Mucosa of gallbladder (tissue), 1 donor: ENCODE data around the gene PODNL1. TPM values are rescaled to one million over a fixed set of nuclear protein-coding genes. Genes with fewer than 3 reads are reported as not detected.
"Not testable (repeated sequence)": the region's sequence is repeated elsewhere in the genome, so short reads cannot be mapped to it uniquely, and the experiment has no call there.

Experiments
- DNase-seq: peaks from one replicate; pipeline ENCODE4 v3.0.0-alpha.2; 2020; ENCODE audit warnings: low spot score
- total RNA-seq: library from RNA; stranded (reverse); gene quantifications from one replicate; pipeline ENCODE4 v1.2.1, GENCODE V29; 2021
- donor health status: DM: no; HTN: no; CAD: no.

Gene PODNL1
- total RNA-seq, 1 donor from 2014 or later = 3.2 TPM

GRCh38 chr19:13972368-13973155, 34.3 kb upstream of the PODNL1 start:
- DNase-seq = no peak

- DNase-seq = not testable (repeated sequence)
Observed at GRCh38 chr19:13971868-13972267, 33.7 kb upstream of the PODNL1 start.

GRCh38 chr19:13969897-13970296, 31.7 kb upstream of the PODNL1 start:
- no peak for DNase-seq

DNA sequence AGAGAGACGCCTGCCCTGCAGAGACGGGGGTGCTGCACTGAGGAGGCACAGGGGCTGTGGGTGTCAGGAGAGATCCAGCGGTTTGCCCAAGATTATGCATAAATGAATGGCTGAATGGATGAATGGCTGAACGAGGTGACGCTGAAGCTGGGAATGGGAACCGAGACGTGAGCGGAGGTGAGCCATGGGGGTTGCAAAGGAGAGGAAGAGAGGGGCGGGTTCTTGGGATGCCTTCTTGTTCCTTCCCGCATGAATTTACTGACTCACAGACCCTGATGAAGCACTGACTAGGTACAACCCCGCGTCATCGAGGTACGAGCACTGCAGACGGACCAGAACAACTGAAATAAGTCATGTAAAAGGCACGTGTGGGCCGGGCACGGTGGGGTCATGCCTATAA, 30.8 kb upstream of the PODNL1 start:
- no peak for DNase-seq

DNA sequence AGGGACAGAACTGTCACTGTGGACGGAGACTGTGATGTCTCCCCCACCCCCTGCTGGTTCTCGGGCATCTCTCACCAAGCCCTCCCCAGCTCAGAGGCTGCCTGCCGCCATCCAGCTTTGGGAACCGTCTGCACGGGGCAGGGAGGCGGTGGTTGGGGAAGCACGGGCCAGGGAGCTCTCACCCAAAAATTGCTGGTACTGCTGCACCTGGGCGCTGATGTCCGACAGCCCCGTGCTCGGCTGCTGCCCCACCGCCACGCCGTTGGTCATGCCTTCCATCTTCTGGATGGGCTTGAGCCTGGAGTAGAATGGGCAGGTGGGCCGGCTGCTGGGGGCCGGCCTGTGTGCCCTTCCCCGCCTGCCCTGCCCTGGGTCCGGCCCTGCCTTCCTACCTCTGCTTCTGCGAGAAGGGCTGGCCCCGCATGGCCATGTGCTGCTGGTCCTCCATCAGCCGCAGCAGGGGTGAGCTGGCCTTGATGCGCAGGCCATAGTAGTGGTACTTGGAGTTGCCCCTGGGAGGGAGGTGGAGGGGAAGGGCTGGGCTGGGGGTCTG, 30.2 kb upstream of the PODNL1 start:
- no peak for DNase-seq

DNA sequence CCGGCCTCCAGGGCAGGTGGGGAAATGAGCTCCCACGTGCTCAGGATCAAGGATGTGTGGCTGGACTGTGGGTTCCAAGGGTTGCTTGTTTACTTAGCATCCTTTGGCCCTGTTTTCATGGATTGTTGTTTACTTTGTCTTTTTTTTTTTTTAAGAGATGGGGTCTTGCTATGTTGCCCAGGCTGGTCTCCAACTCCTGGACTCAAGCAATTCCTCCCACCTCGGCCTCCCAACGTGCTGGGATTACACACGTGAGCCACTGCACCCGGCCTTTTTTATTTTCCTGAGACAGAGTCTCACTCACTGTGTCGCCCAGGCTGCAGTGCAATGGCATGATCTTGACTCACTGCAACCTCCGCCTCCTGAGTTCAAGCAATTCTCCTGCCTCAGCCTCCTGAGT, 29.0 kb upstream of the PODNL1 start:
- DNase-seq = not testable (repeated sequence)

- DNase-seq = no peak
Observed at GRCh38 chr19:13966684-13967128, 28.5 kb upstream of the PODNL1 start.

GRCh38 chr19:13965926-13966683, 27.9 kb upstream of the PODNL1 start:
- no peak for DNase-seq

DNA sequence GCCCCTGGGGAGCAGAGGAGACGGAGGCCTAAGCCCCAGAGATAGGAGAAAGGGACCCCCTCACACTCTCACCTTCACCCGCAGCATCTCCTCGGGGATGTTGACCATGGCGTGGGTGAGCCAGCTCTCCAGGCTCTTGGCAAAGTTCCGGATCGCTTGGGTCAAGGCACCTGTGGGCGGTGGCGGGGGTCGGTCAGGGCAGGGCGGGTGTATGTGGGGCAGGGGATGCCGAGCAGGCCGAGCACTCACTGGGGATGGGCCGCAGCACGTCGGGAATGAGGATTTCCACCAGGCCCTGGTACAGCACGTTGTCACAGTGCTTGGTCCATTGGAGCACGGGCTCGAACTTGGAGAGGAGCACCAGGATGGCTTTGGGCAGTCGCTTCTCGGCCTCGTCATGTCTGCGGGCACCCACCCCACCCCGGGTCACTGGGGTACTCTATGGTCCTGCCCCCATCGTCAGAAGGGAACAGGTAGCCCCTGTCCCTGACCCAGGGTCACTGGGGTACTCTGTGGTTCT, 27.2 kb upstream of the PODNL1 start:
- no peak for DNase-seq

DNA sequence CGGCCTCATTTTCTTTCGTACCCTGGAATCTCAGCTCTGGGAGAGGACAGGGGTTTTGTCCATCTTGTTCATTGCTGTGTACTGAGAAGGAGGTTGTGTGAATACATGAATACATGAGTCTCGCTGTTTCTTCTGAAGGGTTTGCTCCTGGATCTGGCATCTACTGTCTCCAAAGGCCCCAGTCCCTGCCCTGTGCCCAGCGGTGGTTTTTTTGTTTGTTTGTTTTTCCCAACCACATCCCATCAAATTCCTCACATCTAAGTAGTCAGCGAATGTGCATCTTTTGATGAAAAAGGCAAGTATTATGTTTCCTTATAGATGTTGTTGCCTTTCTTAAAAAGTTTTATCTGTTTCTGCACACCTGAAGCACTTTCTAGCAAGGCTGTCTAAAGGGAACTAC, 26.6 kb upstream of the PODNL1 start:
- no peak for DNase-seq

GRCh38 chr19:13963603-13964105, 25.4 kb upstream of the PODNL1 start:
- no peak for DNase-seq

DNA sequence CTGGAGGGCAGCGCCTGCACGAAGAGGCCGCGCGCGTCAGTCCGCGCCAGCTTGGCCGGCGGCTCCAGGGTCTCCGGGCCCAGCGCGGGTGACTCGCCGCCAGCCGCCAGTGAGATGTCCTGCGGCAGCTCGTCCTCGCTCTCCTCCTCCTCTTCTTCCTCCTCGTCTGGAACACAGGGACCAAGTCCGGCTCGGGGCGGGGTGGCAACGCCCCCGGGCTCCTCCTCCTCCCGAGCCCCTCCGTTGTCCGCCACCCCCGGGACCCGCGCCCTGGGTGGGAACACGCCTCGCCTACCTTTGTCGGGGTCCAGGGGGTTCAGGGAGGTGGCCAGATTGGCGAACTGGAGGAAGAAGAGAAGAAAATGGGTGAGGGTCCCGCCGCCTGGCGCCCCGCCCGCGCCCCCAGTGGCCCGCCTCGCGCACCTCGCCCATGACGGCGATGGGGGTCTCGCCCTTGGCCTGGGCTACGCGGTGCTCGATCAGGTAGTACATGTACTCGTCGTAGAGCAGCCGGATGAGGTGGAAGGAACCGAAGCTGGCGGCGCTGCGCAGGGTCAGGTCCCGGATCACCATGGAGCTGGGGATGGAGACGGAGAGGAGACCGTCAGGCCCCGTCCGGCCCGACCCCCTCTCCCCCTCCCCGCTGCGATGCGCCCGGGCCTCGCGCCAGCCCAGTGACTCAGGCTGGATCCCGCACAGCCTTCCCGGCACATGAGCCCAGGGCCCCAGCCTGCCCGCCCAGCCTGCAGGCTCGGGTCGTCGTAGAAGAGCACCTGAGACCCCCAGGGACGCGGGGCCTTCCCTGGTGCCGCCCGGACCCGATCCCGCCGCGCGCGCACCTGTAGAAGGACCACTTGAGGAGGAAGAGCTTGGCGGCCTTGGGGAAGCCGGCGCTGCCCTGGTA, 24.7 kb upstream of the PODNL1 start:
- DNase-seq = no peak

DNA sequence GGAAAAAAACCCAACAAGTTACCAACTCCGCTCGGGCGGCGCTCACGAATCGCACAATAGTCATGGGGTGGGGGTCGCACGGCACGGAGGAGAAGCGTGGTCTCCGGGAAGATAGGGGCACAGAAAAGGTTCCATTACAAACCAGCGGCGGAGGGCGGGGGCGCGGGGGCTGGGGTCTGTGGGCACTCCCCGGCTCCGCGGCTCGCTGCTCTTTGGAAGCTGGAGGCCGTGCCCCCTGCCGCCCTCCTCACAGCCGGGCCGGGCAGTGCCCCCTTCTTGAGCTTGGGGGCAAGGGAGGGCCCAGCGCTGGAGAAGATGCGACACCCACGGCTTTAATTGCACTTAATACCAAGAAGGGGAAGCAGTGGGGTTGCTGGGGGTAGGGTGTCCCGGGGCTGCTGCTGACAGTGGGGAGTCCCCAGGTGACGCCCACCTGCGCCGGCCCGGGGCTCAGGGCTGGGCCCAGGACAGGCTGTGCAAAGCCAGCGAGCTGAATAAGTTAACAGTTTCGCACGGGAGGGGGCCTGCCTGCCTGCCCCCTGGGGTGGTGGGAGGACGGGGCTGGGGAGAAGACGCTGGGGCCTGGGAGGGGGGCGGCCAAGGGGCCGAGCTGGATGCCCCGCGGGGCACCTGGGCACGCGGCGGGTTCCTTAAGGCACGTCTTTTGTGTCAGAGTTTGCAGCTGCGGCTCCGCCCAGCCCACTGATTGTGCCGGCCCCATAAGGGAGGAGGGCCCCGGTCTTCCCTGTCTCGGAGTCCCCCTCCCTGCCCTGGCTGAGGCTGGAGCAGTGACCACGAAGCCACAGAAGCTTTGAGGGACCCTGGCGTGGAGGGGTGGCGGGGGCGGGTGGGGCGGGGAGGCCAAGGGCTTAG, 23.8 kb upstream of the PODNL1 start:
- no peak for DNase-seq

GRCh38 chr19:13960863-13961784, 22.9 kb upstream of the PODNL1 start:
- no peak for DNase-seq

- no peak for DNase-seq
Observed at GRCh38 chr19:13959962-13960862, 22.0 kb upstream of the PODNL1 start.

DNA sequence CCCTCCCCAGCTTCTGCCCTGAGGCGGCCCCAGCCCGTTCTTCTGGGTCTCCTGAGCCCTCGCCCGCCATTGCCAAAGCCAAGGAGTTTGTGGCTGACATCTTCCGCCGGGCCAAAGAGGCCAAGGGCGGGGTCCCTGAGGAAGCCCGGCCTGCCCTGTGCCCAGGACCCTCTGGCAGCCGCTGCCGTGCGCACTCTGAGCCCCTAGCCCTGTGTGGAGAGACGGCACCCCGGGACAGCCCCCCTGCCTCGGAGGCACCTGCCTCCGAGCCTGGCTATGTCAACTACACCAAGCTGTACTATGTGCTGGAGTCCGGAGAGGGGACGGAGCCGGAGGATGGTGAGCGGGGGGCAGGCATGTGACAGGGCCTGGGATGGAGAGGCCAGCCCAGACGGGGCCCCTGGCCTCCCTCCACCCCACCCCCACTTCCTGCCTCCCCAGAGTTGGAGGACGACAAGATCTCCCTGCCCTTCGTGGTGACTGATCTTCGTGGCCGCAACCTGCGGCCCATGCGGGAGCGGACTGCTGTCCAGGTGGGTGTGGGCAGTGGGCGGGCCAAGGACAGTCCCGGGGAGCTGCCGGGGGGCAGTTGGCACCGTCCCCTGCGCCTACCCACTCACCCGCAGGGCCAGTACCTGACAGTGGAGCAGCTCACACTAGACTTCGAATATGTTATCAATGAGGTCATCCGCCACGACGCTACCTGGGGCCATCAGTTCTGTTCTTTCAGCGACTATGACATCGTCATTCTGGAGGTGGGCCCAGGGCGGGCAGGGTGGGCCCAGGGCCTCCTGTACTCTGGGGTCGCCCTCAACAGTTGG, 21.1 kb upstream of the PODNL1 start:
- no peak for DNase-seq

DNA sequence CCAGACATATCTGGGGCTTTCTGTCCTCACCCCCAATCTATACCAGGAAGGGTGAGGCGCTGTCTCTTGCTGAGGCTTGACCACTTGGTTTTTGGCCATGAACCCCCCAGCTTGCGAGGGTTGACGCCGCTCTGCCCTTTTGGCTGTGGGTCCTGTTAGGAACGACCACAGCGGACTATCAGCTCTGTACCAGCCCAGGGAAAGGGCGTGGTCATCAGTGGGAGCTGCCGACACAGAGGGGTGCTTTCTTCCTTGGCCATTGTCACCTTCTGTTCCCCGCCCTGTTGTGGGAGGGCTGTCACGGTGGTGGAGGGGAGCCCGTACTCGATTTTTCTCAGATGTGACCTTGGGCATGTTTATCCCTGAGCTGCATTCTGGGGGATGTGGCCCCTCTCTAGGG, 19.8 kb upstream of the PODNL1 start:
- DNase-seq = no peak
